Activated CD4-positive, alpha-beta T cell treated with anti-CD3 and anti-CD28 coated beads for 36 hours (primary cell): ENCODE results near the gene UBXN1. TPM values are rescaled to one million over a fixed set of nuclear protein-coding genes. Genes with fewer than 3 reads are reported as not detected.

Source experiments
- ATAC-seq: fragments of 200-7000 bp; cut with Tn5 transposase; one replicate; pipeline ENCODE4 v1.10.0; 2021; ENCODE audit warnings: mild to moderate bottlenecking, moderate library complexity
- CTCF ChIA-PET: fragments of 350-600 bp; sonication (Branson Sonifier 250); formaldehyde crosslinking; loops from one replicate; lab custom pipeline; 2021; ENCODE audit warnings: antibody characterized with exemption; lab: Charles Lee
- POLR2A ChIA-PET: fragments of 350-600 bp; sonication (Branson Sonifier 250); formaldehyde crosslinking; loops from one replicate; lab custom pipeline; 2021; ENCODE audit warnings: antibody characterized with exemption, inconsistent platforms; lab: Charles Lee
- DNase-seq: peaks from one replicate; pipeline ENCODE4 v3.0.0-alpha.2; 2020
- H3K27ac Mint-ChIP-seq: one replicate; pipeline ENCODE4 v1.8.0; 2021; ENCODE audit warnings: mixed read lengths
- H3K27me3 Mint-ChIP-seq: one replicate; pipeline ENCODE4 v1.8.0; 2021; ENCODE audit warnings: mixed read lengths
- H3K36me3 Mint-ChIP-seq: one replicate; pipeline ENCODE4 v1.8.0; 2021; ENCODE audit warnings: low read depth, mixed read lengths
- H3K4me1 Mint-ChIP-seq: one replicate; pipeline ENCODE4 v1.8.0; 2021; ENCODE audit warnings: mixed read lengths
- H3K4me3 Mint-ChIP-seq: one replicate; pipeline ENCODE4 v1.8.0; 2021; ENCODE audit warnings: mild to moderate bottlenecking, moderate library complexity, mixed read lengths
- H3K9me3 Mint-ChIP-seq: one replicate; pipeline ENCODE4 v1.8.0; 2021; ENCODE audit warnings: low read depth, mixed read lengths
- intact Hi-C, 2 experiments: fragments of 100-400 bp; cut with DNase I in 1 of 2; cut with micrococcal nuclease in 1 of 2; formaldehyde crosslinking; loops; one replicate each; pipeline versions ENCODE4 v1.14.2 to v1.15.1; 2022 to 2024; cut with DNase I, micrococcal nuclease
- total RNA-seq, 2 experiments: library from RNA; stranded (reverse); gene quantifications; one replicate each; pipeline ENCODE4 v1.2.3, GENCODE V29; 2021

The UBXN1 gene
- total RNA-seq, 2 experiments from 2014 or later = 95.6 to 119 TPM

DNA sequence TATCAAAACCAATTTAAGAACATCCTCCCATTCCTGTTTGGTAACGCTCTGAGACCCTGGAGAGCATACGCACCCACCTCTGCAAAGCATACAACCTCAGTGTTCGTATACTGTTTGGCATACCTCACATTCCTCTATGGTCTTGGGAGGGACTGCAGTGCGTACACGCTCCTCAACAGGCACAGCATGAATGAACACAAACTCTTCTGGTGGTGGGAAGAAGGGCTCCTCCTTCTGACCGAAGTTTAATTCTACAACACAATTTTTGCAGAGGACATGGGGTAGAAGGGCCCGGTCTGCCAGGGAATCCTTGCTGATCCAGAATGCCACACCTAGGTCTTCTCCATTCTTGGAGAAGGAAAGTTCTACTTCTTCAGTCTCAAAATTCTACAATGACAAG lies 43.1 kb upstream of the UBXN1 start:
- ChIA-PET CTCF (interaction anchor here (0.7 kb wide), 1 partner anchor 184 kb away, joined by 3 read pairs; no protein-coding TSS in a partner anchor), POLR2A (interaction anchor here (0.8 kb wide), 1 partner anchor 134 kb away, joined by 4 read pairs; no protein-coding TSS in a partner anchor)
- H3K27me3 Mint-ChIP-seq = no peaks in the 10 kb centered on the region
- H3K4me3 Mint-ChIP-seq = no peak overlapping the region
- H3K9me3 Mint-ChIP-seq = no peaks in the 10 kb centered on the region
- ATAC-seq (no peak), DNase-seq (no peak)
- H3K36me3 Mint-ChIP-seq = peaks cover 87% of the 10 kb centered on the region
- intact Hi-C loops = no loop called here
- H3K4me1 Mint-ChIP-seq = peaks cover 35% of the 10 kb centered on the region
- H3K27ac Mint-ChIP-seq = peak overlapping the region; percentile 34

DNA sequence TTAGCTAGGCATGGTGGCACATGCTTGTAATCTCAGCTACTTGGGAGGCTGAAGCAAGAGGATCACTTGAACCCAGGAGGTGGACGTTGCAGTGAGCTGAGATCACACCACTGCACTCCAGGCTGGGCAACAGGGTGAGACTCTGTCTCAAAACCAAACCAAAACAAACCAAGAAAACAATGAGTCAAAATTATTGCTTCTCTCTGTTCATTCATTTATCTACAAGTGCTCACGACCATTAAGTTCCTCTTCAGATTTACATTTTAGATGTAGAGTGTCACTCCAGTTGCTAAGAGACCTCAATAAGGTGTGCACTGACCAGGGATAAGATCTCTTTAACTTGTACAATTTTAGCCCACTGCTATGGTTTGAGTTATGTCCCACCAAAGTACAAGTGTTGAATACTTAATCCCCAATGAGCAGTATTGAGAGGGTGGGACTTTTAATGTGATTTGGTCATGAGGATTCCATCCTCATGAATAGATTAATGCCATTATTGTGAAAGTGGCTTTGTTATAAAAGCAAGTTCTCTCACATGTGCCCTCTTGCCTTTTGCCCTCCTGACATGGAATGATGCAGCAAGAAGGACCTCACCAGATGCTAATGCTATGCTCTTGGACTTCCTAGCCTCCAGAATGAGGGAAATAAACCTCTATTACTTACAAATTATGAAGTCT lies 40.6 kb upstream of the UBXN1 start:
- POLR2A ChIA-PET = interaction anchor here (0.6 kb wide), 1 partner anchor 8 kb away, joined by 4 read pairs; no protein-coding TSS in a partner anchor
- intact Hi-C loops = no loop called here

DNA sequence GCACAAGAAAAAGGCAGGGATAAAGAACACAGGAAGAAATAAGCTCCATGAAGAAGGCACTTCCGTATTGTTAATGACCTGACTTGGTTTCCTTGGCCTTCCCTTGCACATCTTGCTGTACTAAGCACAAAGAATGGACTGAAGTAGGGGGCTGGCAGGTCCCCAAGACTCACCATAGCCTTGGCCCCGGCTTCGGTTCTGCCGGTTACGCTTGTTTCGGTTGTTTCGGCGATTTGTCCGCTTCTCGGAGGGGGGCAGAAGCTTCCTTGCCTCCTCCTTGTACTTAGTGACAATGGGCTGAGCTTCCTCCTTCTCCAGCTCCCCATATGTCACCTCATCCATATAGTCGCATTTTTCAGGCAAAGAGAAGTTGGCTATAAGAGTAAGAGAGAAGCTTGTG lies 37.9 kb upstream of the UBXN1 start:
- no peaks in the 10 kb centered on the region for H3K9me3 Mint-ChIP-seq
- no peak overlapping the region for H3K27ac Mint-ChIP-seq
- H3K27me3 Mint-ChIP-seq = no peaks in the 10 kb centered on the region
- H3K4me1 Mint-ChIP-seq = peaks cover 44% of the 10 kb centered on the region
- intact Hi-C loops = no loop called here
- peaks cover 78% of the 10 kb centered on the region for H3K36me3 Mint-ChIP-seq
- ChIA-PET POLR2A (no interaction called here), CTCF (interaction anchor here (0.6 kb wide), 1 partner anchor 15 kb away, joined by 3 read pairs; no protein-coding TSS in a partner anchor)
- no peak overlapping the region for H3K4me3 Mint-ChIP-seq
- no peak for DNase-seq
- ATAC-seq = no peak

More for the DNA sequence above, 40.6 kb upstream of the UBXN1 start:
- peaks cover 86% of the 10 kb centered on the region for H3K36me3 Mint-ChIP-seq
- DNase-seq (no peak), ATAC-seq (peak; percentile 49)
- H3K4me3 Mint-ChIP-seq = no peak overlapping the region
- H3K9me3 Mint-ChIP-seq = no peaks in the 10 kb centered on the region
- peak overlapping the region; percentile 56 for H3K27ac Mint-ChIP-seq
- H3K4me1 Mint-ChIP-seq = peaks cover 40% of the 10 kb centered on the region
- no peaks in the 10 kb centered on the region for H3K27me3 Mint-ChIP-seq
- CTCF ChIA-PET = interaction anchor here (0.9 kb wide), 1 partner anchor 9 kb away, joined by 3 read pairs; no protein-coding TSS in a partner anchor

DNA sequence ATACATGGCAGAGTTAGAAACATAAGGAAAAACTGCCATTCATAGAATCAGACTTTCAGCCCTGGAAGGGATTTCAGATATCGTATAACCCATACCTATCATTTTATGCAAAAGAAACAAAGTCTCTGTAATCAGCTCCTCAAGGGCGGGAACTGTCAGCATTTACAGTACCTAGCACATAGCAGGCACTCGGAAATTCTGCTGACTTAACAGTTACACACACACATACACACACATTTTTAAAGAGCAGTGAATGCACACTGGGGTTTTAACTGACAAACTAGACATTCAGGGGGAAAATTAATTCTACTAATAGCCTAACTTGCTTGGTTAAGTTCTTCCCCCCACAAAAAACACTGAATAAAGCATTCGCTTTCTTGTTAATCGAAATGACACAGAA lies 37.3 kb upstream of the UBXN1 start:
- Mint-ChIP-seq H3K27me3 (no peaks in the 10 kb centered on the region), H3K27ac (peak overlapping the region; percentile 47), H3K4me3 (no peak overlapping the region), H3K9me3 (no peaks in the 10 kb centered on the region), H3K36me3 (peaks cover 74% of the 10 kb centered on the region), H3K4me1 (peaks cover 44% of the 10 kb centered on the region)
- ChIA-PET POLR2A (interaction anchor here (0.7 kb wide), 1 partner anchor 36 kb away, joined by 7 read pairs; no protein-coding TSS in a partner anchor), CTCF (interaction anchor here (1.6 kb wide), 1 partner anchor 21 kb away, joined by 3 read pairs; no protein-coding TSS in a partner anchor)
- ATAC-seq (no peak), DNase-seq (no peak)
- intact Hi-C loops = no loop called here

DNA sequence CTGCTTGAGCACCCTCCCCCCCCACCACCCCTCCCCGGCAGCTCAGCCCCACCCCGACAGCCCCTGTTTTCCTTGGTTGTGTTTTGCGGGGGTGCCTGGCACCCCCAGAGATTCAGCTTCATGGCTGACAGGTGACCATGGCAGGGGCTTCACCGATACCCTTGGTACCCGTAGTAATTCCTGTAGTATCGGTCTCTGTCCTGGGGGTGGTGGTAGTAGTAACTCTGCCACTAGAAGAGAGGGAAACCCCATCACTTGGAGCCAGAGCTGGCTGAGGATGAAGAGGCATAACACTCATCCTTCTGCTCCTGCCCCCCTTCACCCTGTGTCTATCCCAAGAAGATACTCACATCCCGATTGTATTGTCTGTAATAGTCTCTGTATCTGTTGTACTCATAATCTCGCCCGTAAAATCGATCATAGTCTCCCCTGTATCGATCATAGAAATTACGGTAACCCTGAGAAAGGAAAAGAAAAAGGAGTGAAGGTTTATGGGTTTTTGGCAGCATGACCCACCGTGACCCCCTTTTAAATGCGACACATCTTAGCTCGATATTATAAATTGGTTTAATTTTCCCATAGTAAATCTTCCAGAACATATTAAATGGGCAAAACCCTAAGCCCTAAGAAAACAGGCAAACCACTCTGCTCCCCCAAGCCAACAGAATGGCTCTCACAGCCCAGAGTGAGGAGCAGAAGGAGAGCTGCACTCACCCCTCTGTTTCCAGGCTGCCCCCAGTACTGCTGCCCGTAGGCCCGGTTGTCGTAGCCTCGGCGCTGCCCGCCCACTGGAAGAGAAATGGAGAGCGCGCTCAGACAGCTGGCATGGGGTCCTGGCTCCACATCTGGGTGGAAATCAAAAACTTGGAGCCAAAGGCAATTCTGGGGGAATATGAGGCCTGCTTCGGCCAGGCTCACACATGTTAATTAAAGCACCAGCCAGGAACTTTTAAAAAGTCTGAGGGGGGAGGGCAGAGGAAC lies 36.6 kb upstream of the UBXN1 start:
- Mint-ChIP-seq H3K27me3 (no peaks in the 10 kb centered on the region), H3K4me1 (peaks cover 46% of the 10 kb centered on the region)

DNA sequence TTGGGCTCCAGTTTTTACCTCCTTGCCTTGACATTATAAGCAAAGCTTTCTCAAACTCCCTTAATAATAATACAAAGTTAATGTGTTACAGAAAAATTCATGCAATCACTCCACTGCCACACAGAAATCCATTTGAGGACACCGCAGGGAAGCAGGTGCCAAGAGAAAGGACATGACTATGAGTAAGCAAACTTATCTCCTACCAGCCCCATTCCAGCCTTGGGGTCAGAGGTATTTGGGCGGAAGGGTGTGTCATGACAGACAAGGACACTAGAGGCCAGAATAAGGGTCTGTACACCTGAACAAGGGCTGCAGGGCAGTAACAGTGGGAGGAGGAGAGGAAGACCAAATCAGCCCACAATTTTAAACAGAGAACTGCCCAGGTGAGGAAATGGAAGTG lies 34.5 kb upstream of the UBXN1 start:
- CTCF ChIA-PET = interaction anchor here (1.5 to 2.0 kb wide), 2 partner anchors 11 to 19 kb away, joined by 3 to 5 read pairs; no protein-coding TSS in a partner anchor
- no peak for DNase-seq
- no peak for ATAC-seq
- intact Hi-C loops = no loop called here
- Mint-ChIP-seq H3K4me1 (peaks cover 54% of the 10 kb centered on the region), H3K27me3 (no peaks in the 10 kb centered on the region), H3K4me3 (no peak overlapping the region), H3K27ac (peak overlapping the region; percentile 89), H3K9me3 (no peaks in the 10 kb centered on the region), H3K36me3 (peaks cover 76% of the 10 kb centered on the region)
- POLR2A ChIA-PET = interaction anchor here (0.7 to 1.5 kb wide), 2 partner anchors 14 to 143 kb away, joined by 3 read pairs; partner anchors contain the start of gene HNRNPUL2

More for the DNA sequence above, 36.6 kb upstream of the UBXN1 start:
- intact Hi-C loops = no loop called here
- no peak for DNase-seq
- peaks cover 76% of the 10 kb centered on the region for H3K36me3 Mint-ChIP-seq
- ChIA-PET POLR2A (interaction anchor here (0.7 kb wide), 1 partner anchor 35 kb away, joined by 7 read pairs; no protein-coding TSS in a partner anchor), CTCF (interaction anchor here (1.6 kb wide), 1 partner anchor 20 kb away, joined by 3 read pairs; no protein-coding TSS in a partner anchor)
- no peaks in the 10 kb centered on the region for H3K9me3 Mint-ChIP-seq
- H3K4me3 Mint-ChIP-seq = no peak overlapping the region
- no peak for ATAC-seq
- peak overlapping the region; percentile 47 for H3K27ac Mint-ChIP-seq

DNA sequence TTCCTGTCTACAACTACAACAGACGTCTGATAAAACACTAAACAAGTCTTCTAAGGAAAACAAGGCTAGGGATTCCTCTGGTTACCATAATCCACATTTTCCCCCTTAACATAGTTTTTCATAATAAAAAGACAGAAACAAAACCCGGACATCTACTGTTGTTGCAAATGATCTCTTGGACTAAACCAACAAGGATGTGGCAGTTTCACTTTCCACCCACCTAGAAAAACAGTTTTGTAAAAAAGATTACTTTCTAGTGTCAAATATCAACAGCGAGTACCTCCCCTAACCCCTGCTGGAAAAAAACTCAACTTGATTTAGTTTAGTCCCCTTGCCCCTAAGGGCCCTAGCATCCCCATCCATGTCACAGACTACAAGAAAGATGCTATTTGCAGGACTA lies 34.0 kb upstream of the UBXN1 start:
- no peak for DNase-seq
- POLR2A ChIA-PET = interaction anchor here (1.1 to 1.5 kb wide), 2 partner anchors 12 to 15 kb away, joined by 3 read pairs; partner anchors contain the start of gene HNRNPUL2
- CTCF ChIA-PET = interaction anchor here (0.6 to 2.0 kb wide), 2 partner anchors 11 to 53 kb away, joined by 3 to 5 read pairs; no protein-coding TSS in a partner anchor

DNA sequence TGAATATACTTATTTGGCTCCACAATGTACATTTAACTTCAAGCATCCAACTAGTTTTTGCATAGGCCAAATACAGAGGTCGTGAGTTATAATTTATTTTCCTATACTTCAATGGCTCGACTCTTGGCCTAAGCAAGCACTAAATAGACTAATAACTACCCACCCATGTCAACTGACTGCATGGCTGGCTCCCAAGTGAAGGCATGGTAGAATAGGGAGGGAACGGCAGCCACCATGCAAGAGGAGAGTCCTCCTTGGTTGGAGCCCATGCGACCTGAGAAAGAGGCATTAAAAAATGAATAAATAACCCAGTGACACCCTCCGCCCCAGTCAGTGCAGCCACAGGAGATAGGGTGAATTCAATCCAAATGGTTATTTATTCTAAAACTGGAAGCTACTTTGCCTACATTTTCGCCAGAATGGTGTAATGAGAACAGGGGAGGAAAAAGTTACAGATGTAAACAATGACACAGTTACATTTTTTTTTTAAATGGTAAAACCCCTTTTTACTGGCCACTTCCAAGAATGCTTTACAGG lies 33.5 kb upstream of the UBXN1 start:
- Mint-ChIP-seq H3K27ac (peak overlapping the region; percentile 89), H3K36me3 (peaks cover 66% of the 10 kb centered on the region), H3K4me3 (no peak overlapping the region), H3K4me1 (peaks cover 58% of the 10 kb centered on the region), H3K27me3 (no peaks in the 10 kb centered on the region), H3K9me3 (no peaks in the 10 kb centered on the region)
- DNase-seq (no peak), ATAC-seq (no peak)
- intact Hi-C loops = no loop called here
- ChIA-PET POLR2A (interaction anchor here (0.6 to 1.5 kb wide), 3 partner anchors 13 to 174 kb away, joined by 3 read pairs; partner anchors contain the start of gene HNRNPUL2), CTCF (interaction anchor here (0.6 to 2.0 kb wide), 2 partner anchors 12 to 53 kb away, joined by 3 to 5 read pairs; no protein-coding TSS in a partner anchor)

More for the DNA sequence above, 34.0 kb upstream of the UBXN1 start:
- Mint-ChIP-seq H3K36me3 (peaks cover 72% of the 10 kb centered on the region), H3K4me3 (no peak overlapping the region), H3K27ac (peak overlapping the region; percentile 89), H3K27me3 (no peaks in the 10 kb centered on the region), H3K9me3 (no peaks in the 10 kb centered on the region), H3K4me1 (peaks cover 55% of the 10 kb centered on the region)
- ATAC-seq = no peak
- intact Hi-C loops = no loop called here

DNA sequence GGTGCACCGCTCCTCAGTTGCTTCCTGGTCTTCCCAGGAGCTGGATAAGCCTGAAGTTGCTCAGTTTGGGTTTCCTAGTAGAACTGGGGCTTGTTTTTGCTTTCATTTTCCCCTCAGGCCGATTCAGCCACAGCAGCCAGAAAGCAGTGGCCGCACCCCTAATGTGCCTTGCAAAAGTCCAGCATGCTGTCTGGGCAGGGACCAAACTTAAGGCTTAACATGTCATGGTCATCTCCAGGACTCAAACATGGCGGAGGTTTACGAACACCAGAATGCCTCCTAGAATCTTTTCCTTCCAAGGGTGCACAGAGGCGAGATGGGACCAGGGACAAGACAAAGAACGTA lies 31.1 kb upstream of the UBXN1 start:
- Mint-ChIP-seq H3K4me3 (peak overlapping the region; percentile 86), H3K9me3 (no peaks in the 10 kb centered on the region), H3K36me3 (peaks cover 52% of the 10 kb centered on the region), H3K27ac (peak overlapping the region; percentile 97), H3K4me1 (peaks cover 70% of the 10 kb centered on the region), H3K27me3 (no peaks in the 10 kb centered on the region)
- ChIA-PET POLR2A (interaction anchor here (1.0 to 3.2 kb wide), 7 partner anchors 17 to 146 kb away, joined by 3 to 16 read pairs (median 10); partner anchors contain the start of genes C11orf98, CSKMT, HNRNPUL2 and LBHD1), CTCF (interaction anchor here (0.6 to 1.6 kb wide), 5 partner anchors 9 to 158 kb away, joined by 3 to 5 read pairs (median 3); partner anchors contain the start of gene LBHD1)
- DNase-seq = peak; percentile 42
- intact Hi-C loops = no loop called here
- no peak for ATAC-seq
